Measurements from ENCODE around the gene IMPA2.
"Not testable (repeated sequence)": the region's sequence is repeated elsewhere in the genome, so short reads cannot be mapped to it uniquely, and the experiment has no call there.

The IMPA2 gene

DNA sequence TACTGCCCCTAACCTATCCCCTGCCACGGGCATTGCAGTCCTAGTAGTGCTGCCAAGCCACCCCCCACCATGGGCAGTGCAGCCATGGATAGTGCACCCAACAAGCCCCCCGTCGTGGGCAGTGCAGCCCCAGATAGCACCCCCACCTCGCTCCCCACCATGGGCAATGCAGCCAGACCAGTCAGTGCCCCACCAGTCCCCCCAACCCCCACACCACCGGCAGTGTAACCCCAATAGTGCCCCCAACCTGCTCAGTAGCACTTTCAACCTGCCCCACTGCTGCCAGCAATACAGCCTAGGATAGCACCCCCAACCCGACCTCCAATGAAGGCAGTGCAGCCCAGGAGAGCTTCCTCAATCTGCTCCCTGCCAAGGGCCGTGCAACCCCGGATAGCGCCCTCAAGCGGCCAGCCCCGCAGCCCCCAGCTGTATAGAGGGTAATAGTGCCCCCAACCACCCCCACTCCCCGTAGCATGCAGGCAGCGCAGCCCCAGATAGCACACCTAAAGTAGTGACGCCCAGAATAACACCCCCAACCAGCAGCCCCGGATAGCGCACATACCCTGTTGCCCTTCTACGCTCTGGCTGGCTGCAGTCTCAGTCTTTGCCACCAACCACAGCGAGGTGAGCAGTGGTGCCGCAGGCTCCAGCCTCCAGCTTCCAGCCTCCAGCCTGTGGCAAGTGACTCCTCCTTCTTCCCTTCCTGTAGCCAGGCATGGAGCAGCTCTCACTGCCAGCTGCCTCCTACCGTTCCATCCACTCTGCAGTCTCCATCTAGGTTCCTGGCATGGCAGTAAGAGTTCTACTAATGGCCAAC is 66.9 kb downstream of the IMPA2 start:
- DNase-seq (ENCODE audit: low read depth in 2 of 2), result no peak

DNA sequence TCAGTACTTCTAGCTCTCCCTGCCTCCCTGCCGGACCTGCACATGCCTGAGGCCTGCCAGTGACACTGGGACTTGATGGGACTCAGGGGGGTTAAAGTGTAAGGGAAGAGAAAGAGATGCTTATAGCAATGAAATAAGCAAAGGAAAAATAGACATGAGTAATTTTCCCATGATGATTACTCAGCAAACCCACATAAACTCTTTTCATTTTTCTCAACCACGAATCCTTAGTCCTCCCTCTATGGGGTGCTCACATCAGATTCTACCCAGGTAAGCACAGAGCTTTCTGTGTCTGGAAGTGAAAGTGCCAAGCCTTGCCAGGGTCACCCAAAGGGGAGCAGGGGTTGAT is 67.5 kb downstream of the IMPA2 start:
- no peak for DNase-seq (ENCODE audit: low read depth in 2 of 2)

DNA sequence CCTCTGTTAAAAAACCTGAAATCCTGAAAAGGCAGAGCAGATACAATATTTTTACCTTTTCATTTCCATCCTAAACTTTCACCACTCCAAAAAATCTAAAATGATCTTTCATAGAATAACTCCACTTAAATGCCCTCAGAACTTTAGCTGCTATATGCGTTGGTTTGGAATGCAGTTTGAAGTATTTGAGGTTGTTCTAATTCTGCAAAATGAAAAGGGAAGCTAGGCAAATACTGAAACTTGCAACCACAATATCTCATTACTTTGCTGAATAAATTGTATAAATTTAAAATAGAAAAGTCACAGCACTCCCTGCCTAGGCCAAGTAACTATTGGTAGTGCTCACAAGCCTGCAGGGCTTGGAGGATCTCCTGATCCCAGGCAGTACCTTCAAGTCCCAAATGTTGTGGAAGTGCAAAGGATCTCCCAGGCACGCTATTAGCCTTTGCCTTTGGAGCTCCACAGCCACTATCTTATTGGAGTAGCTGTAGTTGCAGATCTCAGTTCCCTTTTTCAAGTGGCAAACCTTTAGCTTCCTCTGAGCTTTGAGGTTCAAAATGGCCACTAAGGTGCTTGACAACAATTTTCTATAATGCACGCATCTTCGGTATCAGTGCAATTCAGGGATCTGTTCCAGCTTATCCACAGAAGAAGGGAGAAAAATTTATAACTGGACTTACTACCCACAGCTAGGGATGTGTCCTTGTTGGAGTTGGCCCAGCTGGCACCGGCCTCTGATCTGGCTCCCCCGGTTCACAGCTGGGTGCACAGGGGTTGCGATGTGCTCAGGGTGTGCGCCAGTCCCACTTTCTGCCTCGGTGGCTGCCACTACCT is 68.9 kb downstream of the IMPA2 start:
- DNase-seq (ENCODE audit: low read depth in 2 of 2), result no peak

DNA sequence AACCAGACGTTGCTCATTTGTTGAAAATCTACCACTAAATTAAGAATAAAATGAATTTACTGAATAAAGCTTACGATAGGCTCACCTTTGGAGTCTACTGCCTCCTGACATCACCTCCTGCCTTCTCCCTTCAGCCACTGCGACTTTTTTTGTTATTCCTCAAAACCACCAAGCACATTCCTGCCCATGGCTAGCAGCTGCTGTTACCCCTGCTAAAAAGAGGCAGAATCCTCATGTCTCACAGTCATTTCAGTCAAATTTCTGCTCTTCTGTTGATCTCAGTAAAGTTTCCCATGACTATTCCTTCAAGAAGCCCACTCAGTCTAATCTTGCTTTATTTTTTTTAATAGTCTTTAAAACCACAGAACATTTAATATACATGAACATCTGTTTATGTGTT is 71.6 kb downstream of the IMPA2 start:
- no peak for DNase-seq (ENCODE audit: low read depth in 2 of 2)

DNA sequence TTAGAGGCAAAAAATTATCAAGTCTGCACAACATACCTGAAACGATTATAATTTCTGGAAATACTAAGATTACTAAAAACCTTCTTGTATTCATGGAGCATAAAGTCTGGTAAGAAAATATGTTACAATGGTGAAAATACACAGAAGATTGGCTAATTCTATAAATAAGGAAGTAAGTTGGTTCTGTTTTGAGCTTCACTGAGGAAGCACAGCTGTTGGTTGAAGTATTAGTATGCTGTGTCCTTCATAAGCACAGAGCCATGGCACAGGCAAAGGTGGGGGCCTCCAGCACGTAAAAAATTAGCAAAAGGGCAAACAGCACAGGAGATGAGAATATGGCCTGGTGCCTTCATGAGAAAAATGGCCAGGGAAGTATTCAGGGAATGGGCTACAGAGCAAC is 72.0 kb downstream of the IMPA2 start:
- DNase-seq (ENCODE audit: low read depth in 2 of 2), result no peak

DNA sequence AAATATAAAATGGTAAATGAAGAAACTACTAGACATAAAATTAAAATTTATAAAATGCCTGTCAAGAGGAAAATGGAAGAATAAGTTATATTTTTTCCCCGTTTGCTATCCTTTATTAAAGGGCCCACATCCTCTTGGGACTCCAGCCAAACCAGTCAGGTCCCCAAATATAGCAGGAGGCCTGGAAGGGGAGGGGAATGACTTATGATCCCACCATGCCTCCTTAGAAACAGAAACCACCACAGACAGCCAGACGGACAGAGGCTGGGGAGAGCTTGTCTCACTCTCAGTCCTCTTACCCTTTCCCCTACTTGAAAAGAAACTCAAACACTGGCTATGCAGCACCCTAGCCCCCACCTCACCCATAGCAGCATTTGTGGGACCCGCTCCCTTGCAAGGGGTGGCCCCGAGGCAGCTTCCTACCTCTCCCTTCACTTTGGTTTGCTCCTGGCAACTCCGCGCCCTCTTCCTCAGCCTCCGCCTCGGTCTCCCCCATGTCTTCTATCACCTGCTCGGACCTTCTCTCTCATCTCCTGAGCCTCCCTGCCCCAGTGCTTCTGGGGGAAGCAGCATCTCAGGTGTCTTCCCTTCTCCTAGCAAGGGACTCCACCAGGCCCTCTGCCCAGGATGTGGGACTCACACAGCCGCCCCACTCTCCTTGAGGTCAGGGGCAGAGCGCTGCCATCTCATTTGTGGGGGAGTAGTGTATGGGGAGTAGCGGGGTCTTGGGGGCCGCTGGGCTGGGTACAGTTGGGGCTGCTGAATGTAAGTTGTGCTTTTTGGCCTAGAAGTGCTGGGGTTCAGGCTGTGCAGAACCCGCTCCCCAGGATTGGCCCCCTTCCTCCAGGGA is 75.0 kb downstream of the IMPA2 start:
- no peak for DNase-seq (ENCODE audit: low read depth in 2 of 2)

DNA sequence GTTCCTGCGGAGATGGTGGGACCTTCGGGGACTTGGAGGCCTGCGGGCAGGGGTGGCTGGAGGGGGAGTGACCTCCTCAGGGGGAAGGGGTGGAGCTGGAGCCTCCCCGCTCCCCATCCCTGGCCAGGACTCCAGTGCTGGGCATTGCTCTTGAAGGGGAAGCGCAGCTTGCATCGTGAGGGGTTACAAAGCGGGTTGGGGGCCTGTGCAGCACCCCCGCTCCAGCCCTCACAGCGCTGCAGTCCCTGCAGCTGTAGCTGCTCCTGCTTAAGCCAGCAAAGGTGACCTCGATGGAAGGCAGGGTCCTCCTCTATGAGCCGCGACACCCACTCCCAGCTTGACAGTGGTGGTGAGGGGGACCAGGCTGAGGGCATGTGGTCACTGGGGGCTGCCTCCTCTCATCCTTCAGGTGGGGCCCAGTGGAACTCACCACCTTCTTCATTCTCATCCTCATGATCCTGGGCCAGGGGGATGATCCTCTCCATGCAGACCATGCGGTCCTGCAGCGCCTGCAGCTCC is 75.6 kb downstream of the IMPA2 start:
- DNase-seq (ENCODE audit: low read depth in 2 of 2), result no peak

DNA sequence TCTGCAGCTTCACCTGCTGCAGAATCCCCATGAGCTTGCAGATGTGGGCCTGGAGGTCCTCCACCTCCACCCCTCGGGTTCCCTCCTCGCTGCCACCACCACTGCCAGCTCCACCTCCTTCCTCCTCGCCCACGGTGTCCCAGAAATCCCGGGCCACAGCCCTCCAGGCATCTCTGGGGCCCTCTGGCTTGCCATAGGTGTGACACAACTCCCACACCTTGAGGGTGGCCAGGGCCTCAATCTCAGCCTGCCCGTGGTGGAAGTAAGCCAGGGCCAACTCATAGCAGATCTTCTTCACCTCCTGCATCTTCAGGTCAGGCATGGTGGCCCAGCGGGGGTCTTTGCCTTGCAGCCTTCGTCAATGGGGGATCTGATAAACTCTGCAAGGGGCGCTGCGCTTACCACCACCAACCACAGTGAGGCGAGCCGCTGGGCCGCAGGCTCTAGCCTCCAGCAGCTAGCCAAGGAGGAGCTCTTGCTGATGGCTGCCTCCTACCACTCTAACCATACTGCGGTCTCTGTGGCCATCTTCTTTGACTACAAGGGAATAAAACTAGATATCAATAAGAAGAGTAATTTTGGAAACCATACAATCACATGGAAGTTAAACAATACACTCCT is 76.2 kb downstream of the IMPA2 start:
- DNase-seq (ENCODE audit: low read depth in 2 of 2), result no peak

DNA sequence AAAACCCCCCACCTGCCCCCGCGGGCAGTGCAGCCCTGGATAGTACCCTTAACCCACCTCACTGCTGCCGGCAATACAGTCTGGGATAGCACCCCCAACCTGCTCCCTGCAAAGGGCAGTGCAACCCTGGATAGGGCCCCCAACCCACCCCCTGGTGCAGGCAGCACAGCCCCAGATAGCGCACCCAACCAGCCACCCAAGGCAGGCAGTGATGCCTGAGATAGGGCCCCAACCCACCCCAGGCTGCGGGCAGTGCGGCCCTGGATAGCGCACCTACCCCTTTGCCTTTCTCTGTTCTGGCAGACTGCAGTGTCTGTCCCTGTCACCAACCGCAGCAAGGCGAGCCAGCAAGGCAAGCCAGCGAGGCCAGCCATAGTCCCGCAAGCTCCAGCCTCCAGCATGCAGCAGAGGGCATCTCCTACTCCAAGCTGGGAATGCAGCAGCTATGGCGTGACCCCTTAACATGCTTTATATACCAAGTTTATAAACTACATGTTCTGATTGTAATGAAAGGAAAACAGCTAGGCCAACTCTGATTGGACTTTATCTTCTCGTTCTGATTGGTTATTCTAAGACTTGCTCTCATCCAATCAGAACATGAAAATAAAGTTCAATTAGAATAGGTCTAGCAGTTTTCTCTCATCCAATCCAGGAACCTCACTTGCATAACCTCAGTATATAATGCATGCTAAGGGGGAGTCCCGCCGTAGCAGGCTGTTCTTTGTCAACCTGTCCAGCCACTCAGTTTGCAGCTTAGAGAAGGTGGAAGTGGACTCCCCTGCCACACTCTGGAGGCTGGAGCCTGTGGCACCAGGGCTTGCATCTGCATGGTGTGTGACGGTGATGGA is 78.3 kb downstream of the IMPA2 start:
- DNase-seq (ENCODE audit: low read depth in 2 of 2), result no peak

DNA sequence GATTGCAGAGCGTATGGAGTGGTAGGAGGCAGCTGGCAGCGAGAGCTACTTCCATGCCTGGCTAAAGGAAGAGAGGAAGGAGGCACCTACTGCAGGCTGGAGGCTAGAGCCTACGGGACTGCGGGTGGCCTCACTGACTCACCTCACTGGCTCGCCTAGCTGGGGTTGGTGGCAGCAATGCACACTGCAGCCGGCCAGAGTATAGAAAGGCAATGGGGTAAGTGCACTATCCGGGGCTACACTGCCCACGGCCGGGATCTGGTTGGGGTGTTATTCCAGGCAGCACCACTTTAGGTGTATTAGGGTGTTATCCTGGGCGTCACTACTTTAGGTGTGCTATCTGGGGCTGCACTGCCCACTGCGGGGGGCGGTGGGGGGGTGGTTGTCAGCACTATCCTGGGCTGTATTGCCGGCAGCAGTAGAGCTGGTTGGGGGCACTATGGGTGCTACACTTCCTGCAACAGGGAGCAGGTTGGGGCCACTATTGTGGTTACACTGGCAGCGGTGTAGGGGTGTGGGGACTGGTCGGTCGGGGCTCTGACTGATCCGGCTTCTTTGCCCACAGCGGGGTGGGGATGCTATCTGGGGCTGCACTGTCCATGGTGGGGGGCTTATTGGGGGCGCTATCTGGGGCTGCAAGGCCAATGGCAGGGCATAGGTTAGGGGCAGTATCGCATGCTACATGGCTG is 79.0 kb downstream of the IMPA2 start:
- DNase-seq (ENCODE audit: low read depth in 2 of 2), result no peak

DNA sequence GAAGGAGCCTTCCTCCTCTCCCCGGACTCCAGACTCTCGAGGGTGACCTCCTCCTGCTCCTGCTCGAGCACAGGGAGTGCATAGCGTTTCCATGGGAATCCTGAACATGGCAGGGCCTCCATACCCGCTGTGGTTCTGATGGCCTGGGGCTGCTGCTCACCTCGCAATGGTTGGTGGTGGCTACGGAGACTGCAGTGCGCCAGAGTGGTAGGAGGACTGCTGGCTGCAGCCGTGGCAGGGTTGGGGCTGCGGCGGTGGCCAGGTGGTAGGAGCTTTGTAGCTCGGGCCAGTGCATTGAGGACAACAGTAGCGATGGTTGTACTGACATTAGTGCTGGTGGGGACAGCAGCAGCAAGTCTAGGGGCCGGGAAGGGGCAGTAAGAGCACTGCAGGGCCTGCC is 80.4 kb downstream of the IMPA2 start:
- DNase-seq (ENCODE audit: low read depth in 2 of 2), result no peak

DNA sequence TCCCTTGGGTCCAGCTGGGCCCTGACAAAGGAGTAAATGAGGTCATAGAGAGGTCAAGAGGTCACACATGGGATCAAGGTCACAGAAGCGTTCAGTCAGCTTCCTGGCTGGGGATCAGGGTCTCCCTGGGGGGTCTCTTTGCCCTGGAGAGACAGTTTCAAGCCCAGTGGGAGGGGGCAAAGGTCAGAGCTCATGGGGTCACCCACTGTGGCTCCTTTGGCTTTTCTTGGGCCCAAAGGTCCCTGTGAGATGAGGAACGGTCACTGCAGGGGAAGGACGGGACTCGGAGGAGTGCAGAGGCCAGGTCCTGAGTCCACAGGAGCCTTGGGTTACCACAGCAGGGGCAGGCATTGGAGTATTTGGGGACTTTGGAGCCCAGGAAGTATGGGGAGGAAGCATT is 81.7 kb downstream of the IMPA2 start:
- DNase-seq (ENCODE audit: low read depth in 2 of 2), result no peak

DNA sequence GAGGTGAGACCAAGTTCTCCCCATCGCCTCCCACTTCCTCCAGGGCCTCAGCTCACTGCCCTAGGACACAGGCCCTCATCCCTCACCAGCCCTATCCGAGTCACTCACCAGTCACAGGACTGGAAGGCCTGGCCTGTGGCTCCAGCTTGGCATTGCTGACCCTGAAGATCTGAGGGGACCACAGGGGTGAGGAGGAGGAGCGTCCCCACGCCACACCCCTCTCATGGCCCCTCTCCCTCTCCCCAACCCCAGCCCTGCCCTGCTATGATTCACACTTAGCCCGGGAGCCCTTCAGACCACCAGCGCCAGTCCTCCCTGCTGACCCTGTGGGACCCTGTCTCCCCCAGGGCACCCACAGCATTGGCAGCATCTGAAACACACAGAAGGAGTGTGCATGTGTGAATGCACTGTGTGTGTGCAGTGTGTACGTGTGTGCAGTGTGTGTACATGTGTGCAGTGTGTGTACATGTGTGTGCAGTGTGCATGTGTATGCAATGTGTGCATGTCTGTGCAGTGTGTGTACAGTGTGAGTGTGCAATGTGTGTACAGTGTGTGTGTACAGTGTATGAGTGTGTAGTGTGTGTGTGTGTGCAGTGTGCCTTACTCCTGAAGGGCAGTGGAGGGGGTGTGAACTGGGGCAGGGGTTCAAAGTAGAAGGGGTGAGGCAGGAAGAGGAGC is 82.9 kb downstream of the IMPA2 start:
- DNase-seq (ENCODE audit: low read depth in 2 of 2), result no peak

DNA sequence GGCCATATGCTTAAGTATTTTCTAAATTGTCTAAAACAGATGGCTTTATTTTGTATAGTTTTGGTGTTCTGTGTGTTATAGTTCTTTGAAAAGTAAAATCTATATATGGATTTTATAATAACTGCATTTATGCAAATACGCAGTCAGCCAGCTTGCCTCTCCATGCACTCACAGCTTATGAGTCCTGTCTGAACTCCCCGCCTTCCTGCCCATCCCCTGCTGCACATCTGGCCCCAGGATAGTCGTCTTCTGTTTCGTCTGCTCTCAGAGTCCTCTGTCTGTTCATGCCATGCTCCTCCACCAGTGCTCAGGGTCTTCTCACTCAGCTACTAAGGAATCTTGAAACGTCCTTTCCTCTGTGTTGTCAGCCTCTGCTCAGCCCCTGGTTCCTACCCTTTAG is 84.1 kb downstream of the IMPA2 start:
- DNase-seq (ENCODE audit: low read depth in 2 of 2), result no peak

DNA sequence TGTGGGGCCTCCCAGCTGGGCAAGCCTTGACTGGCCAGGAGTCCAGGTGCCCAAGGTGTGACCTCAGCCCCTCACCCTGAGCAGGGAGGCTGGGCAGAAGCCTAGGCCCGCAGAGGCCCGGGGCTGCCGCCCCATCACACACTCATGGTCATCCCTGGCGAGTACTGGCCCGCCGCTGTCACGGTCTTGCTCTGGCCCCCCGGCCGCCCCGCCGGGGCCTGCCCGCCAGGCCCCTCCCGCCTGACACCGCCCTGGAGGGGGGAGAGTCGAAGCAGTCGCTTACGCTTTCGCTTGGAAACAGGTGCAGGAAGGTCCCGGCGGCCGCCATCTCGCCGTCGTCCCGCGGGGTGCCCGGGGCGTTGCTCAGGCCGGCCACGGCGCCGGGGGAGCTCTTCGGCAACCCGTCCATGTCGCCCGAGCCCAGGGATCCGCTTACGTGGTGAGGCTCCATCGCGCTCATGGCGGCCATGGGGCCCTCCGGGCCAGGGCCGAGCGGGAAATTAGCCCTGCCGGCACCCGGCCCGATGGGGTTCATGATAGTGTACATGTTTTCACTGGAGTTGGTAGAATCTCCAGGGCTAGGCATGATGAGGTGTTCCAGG is 85.7 kb downstream of the IMPA2 start:
- DNase-seq (ENCODE audit: low read depth in 2 of 2), result no peak

DNA sequence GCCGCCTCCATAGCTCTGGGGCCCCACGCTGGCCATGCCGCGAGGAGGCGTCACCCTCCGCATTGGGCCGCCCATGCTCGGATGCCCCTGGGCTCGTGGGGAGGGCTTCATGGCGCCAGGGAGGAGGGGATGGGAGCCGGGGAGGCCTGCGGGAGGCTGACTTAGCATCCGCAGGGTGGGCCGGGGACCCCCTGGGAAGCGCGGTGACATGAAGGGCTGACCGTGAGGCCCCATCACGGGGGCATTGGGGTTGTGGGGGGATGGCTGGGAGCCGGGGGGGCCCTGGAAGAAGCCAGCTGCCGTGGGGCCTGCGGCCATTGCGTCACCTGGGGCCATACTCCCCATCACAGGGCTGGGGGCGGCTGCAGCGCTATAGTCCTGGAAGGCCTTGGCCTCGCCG is 86.4 kb downstream of the IMPA2 start:
- no peak for DNase-seq (ENCODE audit: low read depth in 2 of 2)

DNA sequence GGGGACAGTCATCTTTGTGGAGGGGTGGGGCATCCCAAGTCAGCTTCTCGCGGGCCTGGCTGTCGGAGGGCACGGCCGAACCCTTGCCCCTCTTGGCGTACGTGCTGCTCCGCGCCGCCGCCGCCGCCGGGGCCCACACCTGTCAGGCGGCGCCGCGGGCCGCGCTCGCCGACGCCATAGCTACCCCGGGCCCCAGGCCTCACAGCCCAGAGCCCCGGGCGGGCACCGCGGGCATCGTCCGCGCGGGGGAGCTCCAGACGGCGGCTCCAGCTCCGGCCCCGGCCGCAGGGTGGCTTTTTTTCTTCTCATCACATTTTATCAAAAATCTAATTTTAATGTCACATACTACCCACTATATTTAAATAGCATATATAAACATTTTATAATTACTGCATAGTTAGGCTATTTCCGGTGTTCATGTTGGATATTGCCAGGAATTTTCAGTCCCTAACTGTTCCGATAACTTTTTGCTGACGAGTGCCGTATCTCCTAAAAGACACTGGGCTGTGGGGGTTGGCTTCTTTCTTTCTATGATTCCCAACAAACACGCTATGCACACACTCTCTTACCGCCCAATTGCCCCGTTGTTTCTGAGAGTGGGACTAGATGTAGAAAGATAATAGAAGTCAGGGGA is 87.1 kb downstream of the IMPA2 start:
- not testable (repeated sequence) for DNase-seq (ENCODE audit: low read depth in 2 of 2)

DNA sequence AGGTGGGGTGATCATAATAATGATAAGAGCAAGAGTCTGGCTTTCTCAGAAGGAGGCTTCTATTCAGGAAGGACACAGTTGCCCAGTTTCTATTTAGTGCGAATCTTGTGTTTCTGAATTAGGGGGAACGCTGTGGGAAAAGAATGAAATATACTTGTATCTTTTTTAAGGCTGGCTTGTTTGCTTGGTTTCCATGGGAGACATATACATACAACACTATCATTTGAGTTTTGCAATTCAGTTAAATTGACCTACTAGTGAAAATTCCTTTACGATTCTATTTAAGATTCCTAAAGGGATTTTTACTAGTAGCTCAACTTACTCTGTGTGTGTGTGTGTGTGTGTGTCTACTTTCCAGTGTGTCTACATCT is 87.6 kb downstream of the IMPA2 start:
- no peak for DNase-seq (ENCODE audit: low read depth in 2 of 2)

DNA sequence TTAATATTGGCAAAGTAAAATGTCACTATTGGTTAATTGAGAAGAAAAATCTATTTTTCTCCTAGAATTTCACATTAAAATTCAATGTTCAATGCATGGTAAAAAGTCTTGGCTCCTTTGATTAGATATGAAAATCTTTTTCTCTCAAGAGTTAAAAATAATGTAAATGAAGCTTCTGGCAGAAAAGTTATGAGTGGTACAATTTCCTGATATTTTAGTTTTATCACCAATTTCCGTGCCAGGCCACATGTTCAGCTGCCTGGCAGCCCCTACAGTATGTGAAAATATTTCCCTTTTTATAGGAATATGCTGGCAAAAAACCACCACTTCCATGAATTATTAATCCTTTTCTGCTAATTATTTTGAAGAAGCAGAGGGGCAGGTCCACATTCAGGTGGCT is 89.8 kb downstream of the IMPA2 start:
- not testable (repeated sequence) for DNase-seq (ENCODE audit: low read depth in 2 of 2)
